Measurements from ENCODE around the gene SERTAD3. TPM values are rescaled to one million over a fixed set of nuclear protein-coding genes. Genes with fewer than 3 reads are reported as not detected.

Gene SERTAD3
- total and polyA plus RNA-seq, 9 donors: 17.3 to 55.0 (median 33.3) TPM

GRCh38 chr19:40417643-40417981 is 26.5 kb downstream of the SERTAD3 start:
- intact Hi-C loops (cut with DNase I): no loop called here
- H3K27me3 ChIP-seq: no peaks in the 10 kb centered on the region
- no peaks in the 10 kb centered on the region for H3K9me3 ChIP-seq
- H3K4me3 ChIP-seq: no peak overlapping the region
- H3K36me3 ChIP-seq: no peaks in the 10 kb centered on the region
- no peak for DNase-seq
- 73 to 80% (median 73%) methylated on average over 4 of the region's 4 CpGs for WGBS, 3 donors
- H3K27ac ChIP-seq: no peak overlapping the region
- H3K4me1 ChIP-seq (ENCODE audit: insufficient read depth): no peaks in the 10 kb centered on the region
- TF ChIP-seq CTCF (IDR thresholded peaks at IDR 0.05) (no peak), EP300 (IDR thresholded peaks at IDR 0.05) (no peak), POLR2A (IDR thresholded peaks at IDR 0.05) (no peak)

- H3K4me1 ChIP-seq (ENCODE audit: insufficient read depth): no peaks in the 10 kb centered on the region
- no peak overlapping the region for H3K4me3 ChIP-seq
Measured at GRCh38 chr19:40416918-40417642, 27.1 kb downstream of the SERTAD3 start.

DNA sequence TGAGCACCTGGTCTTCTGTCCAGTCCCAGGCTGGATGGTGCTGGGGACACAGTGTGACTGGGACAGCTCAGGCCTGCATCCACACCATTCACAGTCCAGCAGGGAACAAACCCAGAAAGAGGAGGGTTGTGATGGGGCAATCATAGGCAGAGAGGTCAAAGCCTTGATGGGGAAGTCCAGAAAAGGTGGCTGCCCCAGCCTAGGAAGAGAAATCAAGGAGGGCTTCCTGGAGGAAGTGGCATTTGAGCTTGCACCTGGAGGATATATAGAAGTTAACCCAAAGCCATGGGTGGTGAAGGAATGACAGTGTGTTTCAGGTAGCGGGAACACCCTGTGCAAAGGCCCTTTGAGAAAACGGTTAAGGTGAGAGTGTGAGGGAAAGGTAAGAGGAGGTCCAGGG is 28.4 kb downstream of the SERTAD3 start:
- no peak for DNase-seq
- no peak for TF ChIP-seq EP300 (IDR thresholded peaks at IDR 0.05)
- TF ChIP-seq POLR2A (IDR thresholded peaks at IDR 0.05): no peak
- no peak for TF ChIP-seq CTCF (IDR thresholded peaks at IDR 0.05)
- no peaks in the 10 kb centered on the region for H3K4me1 ChIP-seq (ENCODE audit: insufficient read depth)
- no peak overlapping the region for H3K27ac ChIP-seq
- no peaks in the 10 kb centered on the region for H3K36me3 ChIP-seq
- 90 to 96% (median 95%) methylated on average over 2 of the region's 2 CpGs for WGBS, 3 donors
- intact Hi-C loops (cut with DNase I): no loop called here
- H3K27me3 ChIP-seq: no peaks in the 10 kb centered on the region
- H3K9me3 ChIP-seq: no peaks in the 10 kb centered on the region
- no peak overlapping the region for H3K4me3 ChIP-seq

More at GRCh38 chr19:40416918-40417642, 27.1 kb downstream of the SERTAD3 start:
- WGBS, 3 donors: 65 to 72% (median 70%) methylated on average over 16 of the region's 16 CpGs
- TF ChIP-seq POLR2A (IDR thresholded peaks at IDR 0.05) (no peak), EP300 (IDR thresholded peaks at IDR 0.05) (no peak), CTCF (IDR thresholded peaks at IDR 0.05) (no peak)
- H3K27me3 ChIP-seq: no peaks in the 10 kb centered on the region
- no peaks in the 10 kb centered on the region for H3K9me3 ChIP-seq
- H3K27ac ChIP-seq: peak overlapping the region in 1 of 2 donors; percentile 58
- no peaks in the 10 kb centered on the region for H3K36me3 ChIP-seq
- no peak for DNase-seq
- intact Hi-C loops (cut with DNase I): no loop called here

DNA sequence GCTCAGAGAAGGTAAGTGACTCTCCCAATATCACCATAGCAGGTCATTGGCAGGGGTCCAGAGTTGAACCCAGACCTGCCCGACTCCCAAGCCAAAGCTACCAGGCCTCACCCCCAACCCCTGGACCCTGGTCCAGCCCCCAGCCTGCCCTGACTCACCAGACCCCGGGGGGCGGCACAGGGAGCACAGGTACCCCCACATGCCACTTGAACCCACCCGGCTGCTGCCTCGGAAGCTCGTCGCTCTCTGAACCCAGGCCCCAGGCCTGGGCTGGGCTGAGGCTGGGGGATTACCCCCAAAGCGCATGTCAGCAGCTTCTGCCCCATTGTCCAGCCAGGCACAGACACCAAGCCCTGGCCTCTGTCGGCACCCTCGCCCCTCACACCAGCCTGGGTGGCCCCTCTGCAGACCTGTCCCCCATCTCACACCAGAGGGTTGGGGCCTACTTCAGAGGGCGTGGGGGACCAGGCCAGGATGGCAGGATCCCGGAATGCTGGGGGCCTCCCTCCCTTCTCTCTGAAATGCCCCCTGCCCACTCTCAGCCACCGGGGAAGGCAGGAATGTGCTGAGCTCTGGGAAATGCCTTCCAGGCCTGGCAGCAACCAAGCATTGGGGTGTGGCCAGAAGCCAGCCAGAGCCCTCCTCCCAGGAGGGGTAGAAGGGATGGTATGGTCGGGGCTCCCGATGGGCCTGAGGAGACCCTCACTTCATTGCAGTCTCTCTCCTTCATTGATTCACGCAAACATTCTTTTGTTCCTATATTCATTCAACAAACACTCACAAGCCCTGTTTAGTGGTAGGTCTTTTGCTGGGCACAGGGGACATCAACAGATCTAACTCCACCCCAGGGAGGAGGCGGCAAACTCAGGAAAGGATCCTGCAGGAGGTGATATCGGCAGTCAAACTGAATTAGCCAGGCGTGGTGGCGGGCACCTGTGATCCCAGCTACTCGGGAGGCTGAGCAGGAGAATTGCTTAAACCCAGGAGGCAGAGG is 29.3 kb downstream of the SERTAD3 start:
- WGBS, 3 donors: 76 to 88% (median 78%) methylated on average over 20 to 21 of the region's 21 CpGs

More for the DNA sequence above, 29.3 kb downstream of the SERTAD3 start:
- no peaks in the 10 kb centered on the region for H3K4me1 ChIP-seq (ENCODE audit: insufficient read depth)
- no peak for TF ChIP-seq POLR2A (IDR thresholded peaks at IDR 0.05)
- no peak for TF ChIP-seq CTCF (IDR thresholded peaks at IDR 0.05)
- no peak for TF ChIP-seq EP300 (IDR thresholded peaks at IDR 0.05)
- H3K27ac ChIP-seq: no peak overlapping the region
- no peak for DNase-seq
- H3K9me3 ChIP-seq: no peaks in the 10 kb centered on the region
- H3K4me3 ChIP-seq: no peak overlapping the region
- no peaks in the 10 kb centered on the region for H3K36me3 ChIP-seq
- intact Hi-C loops (cut with DNase I): no loop called here
- no peaks in the 10 kb centered on the region for H3K27me3 ChIP-seq
